SJCRH30 (cell line): ENCODE data around the gene ATG9B. TPM values are rescaled to one million over a fixed set of nuclear protein-coding genes. Genes with fewer than 3 reads are reported as not detected.
"Not testable (repeated sequence)": the region's sequence is repeated elsewhere in the genome, so short reads cannot be mapped to it uniquely, and the experiment has no call there.

Experiments used
- DNase-seq, 2 experiments: peaks; one replicate each; pipeline ENCODE4 v3.0.0-alpha.2; 2015 to 2020
- H3K27ac ChIP-seq: fragments of 250-450 bp; sonication (Bioruptor Pico); 2 replicates; pipeline ENCODE4 v1.5.1; 2020; ENCODE audit warnings: mild to moderate bottlenecking, moderate library complexity
- H3K27me3 ChIP-seq: fragments of 250-450 bp; sonication (Bioruptor Pico); 2 replicates; pipeline ENCODE4 v1.5.1; 2020; ENCODE audit warnings: mild to moderate bottlenecking, moderate library complexity
- H3K36me3 ChIP-seq: fragments of 250-450 bp; sonication (Bioruptor Pico); 2 replicates; pipeline ENCODE4 v1.5.1; 2020; ENCODE audit warnings: mild to moderate bottlenecking, moderate library complexity
- H3K4me1 ChIP-seq: fragments of 250-450 bp; sonication (Bioruptor Pico); 2 replicates; pipeline ENCODE4 v1.5.1; 2020; ENCODE audit warnings: mild to moderate bottlenecking, moderate library complexity
- H3K4me3 ChIP-seq: fragments of 250-450 bp; sonication (Bioruptor Pico); 2 replicates; pipeline ENCODE4 v1.5.1; 2020; ENCODE audit warnings: mild to moderate bottlenecking, moderate library complexity
- H3K9me3 ChIP-seq: fragments of 250-450 bp; sonication (Bioruptor Pico); replicated peaks from 2 replicates; pipeline ENCODE4 v1.5.1; 2020; ENCODE audit warnings: mild to moderate bottlenecking, moderate library complexity
- total RNA-seq: library from RNA; depleted of rRNA; stranded (reverse); fragments of >200 nt; shearing (Covaris generic); gene quantifications from 2 replicates; pipeline ENCODE4 v1.2.3, GENCODE V29; 2014

ATG9B gene
- total RNA-seq, 1 experiment from 2014 or later: 0.08 TPM

- Histone ChIP-seq H3K4me1 (peaks cover 36% of the 10 kb centered on the region), H3K27me3 (no peaks in the 10 kb centered on the region), H3K36me3 (no peaks in the 10 kb centered on the region), H3K27ac (no peak overlapping the region), H3K4me3 (no peak overlapping the region), H3K9me3 (no peaks in the 10 kb centered on the region)
- DNase-seq: no peak
Observed at GRCh38 chr7:151051108-151051507, 26.8 kb upstream of the ATG9B start.

- H3K4me1 ChIP-seq: peaks cover 51% of the 10 kb centered on the region
- no peaks in the 10 kb centered on the region for H3K27me3 ChIP-seq
- H3K36me3 ChIP-seq: no peaks in the 10 kb centered on the region
- 0 out of 2 replicates have a peak overlapping the region, but pooled peaks have one; percentile 6 for H3K4me3 ChIP-seq
- no peaks in the 10 kb centered on the region for H3K9me3 ChIP-seq
- DNase-seq: no peak
- peak overlapping the region; percentile 10; the same call in 1 of the 2 replicates for H3K27ac ChIP-seq
Observed at GRCh38 chr7:151048911-151049463, 24.7 kb upstream of the ATG9B start.

GRCh38 chr7:151047976-151048815, 23.9 kb upstream of the ATG9B start, which contains the start of gene ASIC3:
TSS of gene ASIC3 (plus strand) at chr7:151048531. CDS start at chr7:151048886, 355 bp downstream.
- H3K4me3 ChIP-seq: peak within 1 kb of the TSS; percentile 6; the same call in 1 of the 2 replicates
- no peaks in the 10 kb centered on the region for H3K27me3 ChIP-seq
- peak; percentile 81 to 87 for DNase-seq
- H3K36me3 ChIP-seq: no peaks in the 10 kb centered on the region
- peaks cover 51% of the 10 kb centered on the region for H3K4me1 ChIP-seq
- H3K27ac ChIP-seq: peak within 1 kb of the TSS; percentile 10; the same call in 1 of the 2 replicates
- no peaks in the 10 kb centered on the region for H3K9me3 ChIP-seq

- peaks cover 51% of the 10 kb centered on the region for H3K4me1 ChIP-seq
- H3K36me3 ChIP-seq: no peaks in the 10 kb centered on the region
- peak overlapping the region; percentile 5; the same call in 1 of the 2 replicates for H3K27ac ChIP-seq
- H3K27me3 ChIP-seq: no peaks in the 10 kb centered on the region
- DNase-seq: peak; percentile 93 to 95
- no peak overlapping the region for H3K4me3 ChIP-seq
- H3K9me3 ChIP-seq: no peaks in the 10 kb centered on the region
Observed at GRCh38 chr7:151046603-151047573, 22.6 kb upstream of the ATG9B start.

- H3K27me3 ChIP-seq: no peaks in the 10 kb centered on the region
- peaks cover 53% of the 10 kb centered on the region for H3K4me1 ChIP-seq
- no peaks in the 10 kb centered on the region for H3K36me3 ChIP-seq
- H3K27ac ChIP-seq: peak overlapping the region; percentile 32; the same call in 1 of the 2 replicates
- no peak for DNase-seq
- H3K4me3 ChIP-seq: no peak overlapping the region
- H3K9me3 ChIP-seq: no peaks in the 10 kb centered on the region
Observed at GRCh38 chr7:151045967-151046366, 21.7 kb upstream of the ATG9B start.

GRCh38 chr7:151045262-151045661, 21.0 kb upstream of the ATG9B start:
- peak overlapping the region; percentile 32 for H3K27ac ChIP-seq
- peak; percentile 74 for DNase-seq
- H3K36me3 ChIP-seq: no peaks in the 10 kb centered on the region
- no peak overlapping the region for H3K4me3 ChIP-seq
- H3K9me3 ChIP-seq: no peaks in the 10 kb centered on the region
- no peaks in the 10 kb centered on the region for H3K27me3 ChIP-seq
- H3K4me1 ChIP-seq: peaks cover 60% of the 10 kb centered on the region

- Histone ChIP-seq H3K27me3 (no peaks in the 10 kb centered on the region), H3K27ac (no peak overlapping the region), H3K36me3 (no peaks in the 10 kb centered on the region), H3K4me3 (no peak overlapping the region), H3K9me3 (no peaks in the 10 kb centered on the region), H3K4me1 (peaks cover 64% of the 10 kb centered on the region)
- DNase-seq: no peak
Observed at GRCh38 chr7:151043959-151044358, 19.7 kb upstream of the ATG9B start.

GRCh38 chr7:151043449-151043848, 19.2 kb upstream of the ATG9B start:
- not testable (repeated sequence) for DNase-seq, H3K36me3 ChIP-seq, H3K27me3 ChIP-seq, H3K27ac ChIP-seq, H3K9me3 ChIP-seq, H3K4me3 ChIP-seq
- H3K4me1 ChIP-seq: peaks cover 64% of the 10 kb centered on the region

- Histone ChIP-seq H3K4me1 (peaks cover 42% of the 10 kb centered on the region), H3K4me3 (no peak overlapping the region), H3K27me3 (no peaks in the 10 kb centered on the region), H3K36me3 (no peaks in the 10 kb centered on the region), H3K9me3 (no peaks in the 10 kb centered on the region), H3K27ac (peak overlapping the region; percentile 72)
- no peak for DNase-seq
Observed at GRCh38 chr7:151040616-151041375, 16.5 kb upstream of the ATG9B start.

GRCh38 chr7:151039850-151040548, 15.7 kb upstream of the ATG9B start:
- H3K4me3 ChIP-seq: no peak overlapping the region
- DNase-seq: peak; percentile 57 to 68
- no peaks in the 10 kb centered on the region for H3K9me3 ChIP-seq
- peak overlapping the region; percentile 72 for H3K27ac ChIP-seq
- no peaks in the 10 kb centered on the region for H3K36me3 ChIP-seq
- H3K27me3 ChIP-seq: no peaks in the 10 kb centered on the region
- H3K4me1 ChIP-seq: peaks cover 34% of the 10 kb centered on the region

- Histone ChIP-seq H3K9me3 (no peaks in the 10 kb centered on the region), H3K27ac (peak overlapping the region; percentile 72), H3K36me3 (no peaks in the 10 kb centered on the region), H3K4me1 (peaks cover 30% of the 10 kb centered on the region), H3K27me3 (no peaks in the 10 kb centered on the region), H3K4me3 (no peak overlapping the region)
- peak; percentile 86 to 89 for DNase-seq
Observed at GRCh38 chr7:151038951-151039849, 14.9 kb upstream of the ATG9B start.

GRCh38 chr7:151035902-151036301, 11.6 kb upstream of the ATG9B start:
- Histone ChIP-seq H3K4me1 (peaks cover 27% of the 10 kb centered on the region), H3K36me3 (no peaks in the 10 kb centered on the region)

More at GRCh38 chr7:151035902-151036301, 11.6 kb upstream of the ATG9B start:
- Histone ChIP-seq H3K9me3 (no peaks in the 10 kb centered on the region), H3K27me3 (no peaks in the 10 kb centered on the region), H3K4me3 (no peak overlapping the region), H3K27ac (no peak overlapping the region)
- DNase-seq: no peak
